BJ (cell line): Measurements from ENCODE around the gene CDC25C. TPM values are rescaled to one million over a fixed set of nuclear protein-coding genes. Genes with fewer than 3 reads are reported as not detected.

Source experiments
- CTCF ChIA-PET: fragments of 350-600 bp; formaldehyde crosslinking; extraction: SDS; loops from one replicate; lab custom pipeline; 2021; ENCODE audit warnings: antibody characterized with exemption, inconsistent platforms; lab: Yijun Ruan, JAX
- POLR2A ChIA-PET: fragments of 300-600 bp; sonication (Branson Sonifier 250); formaldehyde crosslinking; extraction: SDS; loops from one replicate; lab custom pipeline; 2021; ENCODE audit warnings: antibody characterized with exemption; lab: Charles Lee
- DNase-seq: peaks from one replicate; pipeline ENCODE4 v3.0.0-alpha.2; 2011; ENCODE audit warnings: low read depth
- H3K27me3 ChIP-seq: 2 replicates; pipeline ENCODE4 v1.6.0; 2011; ENCODE audit warnings: low read length; ENCODE audit not compliant: control insufficient read depth, insufficient read depth
- H3K36me3 ChIP-seq: 2 replicates; pipeline ENCODE4 v1.5.1; 2011; ENCODE audit warnings: low read length; ENCODE audit not compliant: control insufficient read depth, insufficient read depth
- H3K4me3 ChIP-seq: 2 replicates; pipeline ENCODE4 v1.5.1; 2011; ENCODE audit warnings: low read depth, mild to moderate bottlenecking, control low read depth, low read length
- polyA plus RNA-seq: library from polyadenylated mRNA; depleted of rRNA; stranded (reverse); fragments of >200 nt; gene quantifications from 2 replicates; pipeline ENCODE4 v1.2.3, GENCODE V29; 2011
- TF ChIP-seq, protein P1 (sequence below): IDR thresholded peaks from 2 replicates; pipeline ENCODE4 v1.5.1; 2011; ENCODE audit warnings: low read depth, mild to moderate bottlenecking, control low read depth, inconsistent platforms, low read length, moderate library complexity; ENCODE audit not compliant: insufficient read depth

CDC25C gene
- polyA plus RNA-seq, 1 experiment: 7.8 TPM

DNA sequence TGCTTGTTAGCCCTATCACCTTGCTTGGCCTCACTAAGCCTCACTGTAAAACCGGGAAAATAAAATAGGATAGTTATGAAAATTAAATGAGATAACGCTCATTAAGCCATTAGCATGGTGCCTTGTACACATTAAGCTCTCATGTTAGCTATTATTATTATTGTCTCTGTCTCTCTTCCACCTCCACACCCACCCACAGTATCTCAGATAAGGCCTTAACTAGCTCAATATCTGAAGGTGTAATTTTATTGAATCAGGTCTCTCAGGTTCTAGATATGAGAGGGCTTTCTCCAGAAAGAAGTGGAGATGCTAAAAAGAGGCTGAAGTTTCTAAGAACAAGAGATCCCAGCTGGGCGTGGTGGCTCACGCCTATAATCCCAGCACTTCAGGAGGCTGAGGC lies 84.8 kb downstream of the CDC25C start:
- peaks cover 19% of the 10 kb centered on the region for H3K27me3 ChIP-seq
- POLR2A ChIA-PET: no interaction called here
- no peaks in the 10 kb centered on the region for H3K36me3 ChIP-seq
- H3K4me3 ChIP-seq: no peak overlapping the region
- CTCF ChIA-PET: no interaction called here
- DNase-seq: no peak
- TF ChIP-seq, protein P1, sequence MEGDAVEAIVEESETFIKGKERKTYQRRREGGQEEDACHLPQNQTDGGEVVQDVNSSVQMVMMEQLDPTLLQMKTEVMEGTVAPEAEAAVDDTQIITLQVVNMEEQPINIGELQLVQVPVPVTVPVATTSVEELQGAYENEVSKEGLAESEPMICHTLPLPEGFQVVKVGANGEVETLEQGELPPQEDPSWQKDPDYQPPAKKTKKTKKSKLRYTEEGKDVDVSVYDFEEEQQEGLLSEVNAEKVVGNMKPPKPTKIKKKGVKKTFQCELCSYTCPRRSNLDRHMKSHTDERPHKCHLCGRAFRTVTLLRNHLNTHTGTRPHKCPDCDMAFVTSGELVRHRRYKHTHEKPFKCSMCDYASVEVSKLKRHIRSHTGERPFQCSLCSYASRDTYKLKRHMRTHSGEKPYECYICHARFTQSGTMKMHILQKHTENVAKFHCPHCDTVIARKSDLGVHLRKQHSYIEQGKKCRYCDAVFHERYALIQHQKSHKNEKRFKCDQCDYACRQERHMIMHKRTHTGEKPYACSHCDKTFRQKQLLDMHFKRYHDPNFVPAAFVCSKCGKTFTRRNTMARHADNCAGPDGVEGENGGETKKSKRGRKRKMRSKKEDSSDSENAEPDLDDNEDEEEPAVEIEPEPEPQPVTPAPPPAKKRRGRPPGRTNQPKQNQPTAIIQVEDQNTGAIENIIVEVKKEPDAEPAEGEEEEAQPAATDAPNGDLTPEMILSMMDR: no peak

DNA sequence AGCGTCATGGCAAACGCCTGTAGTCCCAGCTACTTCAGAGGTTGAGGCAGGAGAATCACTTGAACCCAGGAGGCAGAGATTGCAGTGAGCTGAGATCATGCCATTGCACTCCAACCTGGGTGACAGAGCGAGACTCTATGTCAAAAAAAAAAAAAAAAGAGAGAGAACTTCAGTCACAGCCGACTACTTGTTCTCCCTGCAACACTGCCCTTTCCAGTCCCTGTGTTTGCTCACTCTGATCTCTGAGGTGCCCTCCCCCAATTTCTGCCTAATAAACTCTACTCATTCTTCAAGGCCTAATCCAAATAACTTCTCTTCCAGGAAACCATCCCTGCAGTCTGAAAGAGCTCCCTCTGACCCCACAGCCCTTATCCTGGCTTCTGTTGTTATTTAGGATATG lies 85.3 kb downstream of the CDC25C start:
- TF ChIP-seq, protein P1: no peak
- DNase-seq: no peak
- H3K4me3 ChIP-seq: no peak overlapping the region
- POLR2A ChIA-PET: no interaction called here
- no peaks in the 10 kb centered on the region for H3K36me3 ChIP-seq
- H3K27me3 ChIP-seq: peaks cover 22% of the 10 kb centered on the region
- CTCF ChIA-PET: no interaction called here

GRCh38 chr5:138245717-138246116 lies 85.9 kb downstream of the CDC25C start:
- ChIA-PET POLR2A (no interaction called here), CTCF (no interaction called here)
- Histone ChIP-seq H3K4me3 (no peak overlapping the region), H3K36me3 (no peaks in the 10 kb centered on the region), H3K27me3 (peaks cover 27% of the 10 kb centered on the region)
- DNase-seq: no peak
- TF ChIP-seq, protein P1: no peak

DNA sequence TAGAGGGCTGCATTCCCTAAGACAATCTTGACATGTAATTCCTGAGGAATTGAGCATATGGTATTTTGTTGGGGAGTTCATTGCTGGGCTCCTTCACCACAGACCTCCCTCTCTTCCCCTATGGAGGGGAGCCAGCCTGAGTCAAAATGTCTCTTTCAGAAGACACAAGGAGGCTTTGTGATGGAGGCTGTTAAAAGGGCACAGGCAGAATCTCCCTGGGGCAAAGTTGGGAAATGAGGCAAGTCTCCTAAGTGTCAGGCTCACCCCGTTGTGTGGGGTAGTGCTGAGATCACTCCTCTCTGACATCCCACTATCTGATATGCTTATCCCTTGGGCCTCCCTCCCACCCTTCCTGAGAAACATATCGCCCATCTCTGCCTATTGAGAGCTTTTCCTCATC lies 87.8 kb downstream of the CDC25C start:
- POLR2A ChIA-PET: no interaction called here
- CTCF ChIA-PET: interaction anchor here (0.9 to 2.7 kb wide), 5 partner anchors 9 to 91 kb away, joined by 3 to 15 read pairs (median 4); no protein-coding TSS in a partner anchor
- DNase-seq: no peak

DNA sequence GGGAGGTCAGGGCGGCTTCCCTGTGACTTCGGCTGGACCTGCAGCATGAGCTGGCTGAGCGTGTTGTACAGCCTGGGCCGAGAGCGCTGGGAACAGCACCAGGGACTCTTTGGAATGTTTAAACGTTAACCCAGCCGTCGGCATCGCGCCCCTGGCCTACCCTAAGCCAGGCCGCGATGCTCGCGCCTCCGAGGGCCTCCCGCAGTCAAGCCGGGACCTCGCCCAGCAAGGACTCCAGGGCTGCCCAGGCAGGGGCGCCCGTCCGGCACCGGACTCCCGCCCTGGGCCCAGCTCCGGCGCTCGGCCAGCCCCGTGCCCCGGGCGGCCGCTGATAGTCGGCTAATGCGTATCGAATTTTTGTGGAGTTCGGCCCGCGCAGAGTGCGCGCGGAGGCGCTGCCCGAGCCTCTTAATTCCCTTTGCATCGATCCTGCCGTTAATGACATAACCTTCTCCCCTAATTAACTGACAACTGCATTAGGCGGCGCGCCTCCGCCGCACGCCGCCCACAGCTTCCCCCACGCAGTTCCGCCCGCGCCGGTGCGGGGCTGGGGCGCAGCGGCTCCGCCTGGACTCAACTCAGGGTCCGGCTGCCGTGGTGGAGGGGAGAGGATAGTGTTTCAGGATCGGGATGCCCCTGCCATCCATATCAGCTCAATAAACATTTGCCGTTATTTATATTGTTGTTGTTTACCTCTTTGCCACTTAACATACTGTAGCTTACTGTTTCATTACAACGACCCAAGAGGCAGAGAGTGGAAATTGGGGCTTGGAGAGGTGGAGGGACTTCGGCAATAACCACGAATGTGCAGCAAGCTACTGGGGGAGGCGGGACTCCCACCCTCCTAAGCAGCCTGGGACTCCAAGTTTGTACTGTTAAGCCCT lies 89.7 kb downstream of the CDC25C start:
- Histone ChIP-seq H3K27me3 (peaks cover 34% of the 10 kb centered on the region), H3K36me3 (no peaks in the 10 kb centered on the region), H3K4me3 (peak overlapping the region; percentile 33)
- TF ChIP-seq, protein P1: no peak
- POLR2A ChIA-PET: no interaction called here
- DNase-seq: no peak
- CTCF ChIA-PET: interaction anchor here (0.7 to 2.7 kb wide), 4 partner anchors 11 to 45 kb away, joined by 3 to 15 read pairs (median 5); no protein-coding TSS in a partner anchor

More for the DNA sequence above, 87.8 kb downstream of the CDC25C start:
- H3K36me3 ChIP-seq: no peaks in the 10 kb centered on the region
- H3K27me3 ChIP-seq: peaks cover 31% of the 10 kb centered on the region
- TF ChIP-seq, protein P1: no peak
- no peak overlapping the region for H3K4me3 ChIP-seq
